ENCODE measurements around the gene RAMP1. TPM values are rescaled to one million over a fixed set of nuclear protein-coding genes. Genes with fewer than 3 reads are reported as not detected.

Gene RAMP1
- total RNA-seq, 1 experiment from 2014 or later, result 23.4 TPM

GRCh38 chr2:237916296-237916695, 56.9 kb downstream of the RAMP1 start:
- Histone ChIP-seq H3K4me1 (ENCODE audit: control insufficient read depth in 1 of 2, insufficient read depth in 2 of 2, low read length in 2 of 2) (no peaks in the 10 kb centered on the region; a peak in 1 of 4 replicates), H4K20me1 (ENCODE audit: insufficient read depth) (no peaks in the 10 kb centered on the region), H2AFZ (ENCODE audit: low read depth, low read length, poor library complexity, severe bottlenecking) (no peak overlapping the region), H3K27ac (ENCODE audit: low read depth, low read length) (no peak overlapping the region), H3K79me2 (ENCODE audit: insufficient read depth, low read length) (no peaks in the 10 kb centered on the region), H3K4me2 (ENCODE audit: low read length) (no peak overlapping the region), H3K27me3 (ENCODE audit: insufficient read depth, low read length) (no peaks in the 10 kb centered on the region), H3K9me2 (ENCODE audit: insufficient read depth) (no peaks in the 10 kb centered on the region), H3K36me3 (ENCODE audit: control insufficient read depth in 1 of 2, insufficient read depth in 2 of 2, low read length in 2 of 2) (no peaks in the 10 kb centered on the region), H3K9ac (ENCODE audit: low read length) (no peak overlapping the region), H3K9me3 (ENCODE audit: control insufficient read depth in 1 of 2, insufficient read depth in 1 of 2, low read depth in 1 of 2, low read length in 2 of 2) (no peaks in the 10 kb centered on the region), H3K4me3 (replicated peaks in 1 of 2; ENCODE audit: low read depth in 1 of 2, low read length in 2 of 2) (no peak overlapping the region)
- DNase-seq (ENCODE audit: low read depth, low spot score) (no peak), ATAC-seq (no peak)
- intact Hi-C loops (cut with micrococcal nuclease), result no loop called here
- no TSS peak for BruUV-seq (replicated peaks)
- TF ChIP-seq FOSL1 (IDR thresholded peaks at IDR 0.05; ENCODE audit: low read depth), result no peak
- TF ChIP-seq YY1 (IDR thresholded peaks at IDR 0.05; ENCODE audit: extremely low read depth, insufficient replicate concordance, low read depth, low read length), result no peak
- no peak for TF ChIP-seq REST (IDR thresholded peaks at IDR 0.05; ENCODE audit: low read depth)
- no peak for TF ChIP-seq ZBTB33 (IDR thresholded peaks at IDR 0.05; ENCODE audit: extremely low read depth, insufficient replicate concordance, low read length)
- TF ChIP-seq JUND (IDR thresholded peaks at IDR 0.05), result no peak
- TF ChIP-seq, protein P1, sequence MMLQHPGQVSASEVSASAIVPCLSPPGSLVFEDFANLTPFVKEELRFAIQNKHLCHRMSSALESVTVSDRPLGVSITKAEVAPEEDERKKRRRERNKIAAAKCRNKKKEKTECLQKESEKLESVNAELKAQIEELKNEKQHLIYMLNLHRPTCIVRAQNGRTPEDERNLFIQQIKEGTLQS (IDR thresholded peaks at IDR 0.05), result no peak
- no peak for TF ChIP-seq EZH2phosphoT487 (IDR thresholded peaks at IDR 0.05; ENCODE audit: borderline replicate concordance)
- TF ChIP-seq POLR2AphosphoS5 (IDR thresholded peaks at IDR 0.05; ENCODE audit: low read depth, low read length), result no peak
- no peak for TF ChIP-seq ZNF274 (IDR thresholded peaks at IDR 0.05; ENCODE audit: low read depth, low read length)
- TF ChIP-seq CBX3 (IDR thresholded peaks at IDR 0.05; ENCODE audit: low read depth), result no peak
- TF ChIP-seq SRF (IDR thresholded peaks at IDR 0.05; ENCODE audit: low read depth), result no peak
- TF ChIP-seq ZFX (IDR thresholded peaks at IDR 0.05), result no peak
- no peak for TF ChIP-seq RAD21 (IDR thresholded peaks at IDR 0.05; ENCODE audit: low read depth)
- no peak for TF ChIP-seq POLR2A (IDR thresholded peaks at IDR 0.05; ENCODE audit: borderline replicate concordance, extremely low read depth, insufficient read depth, insufficient read length)
- ChIA-PET POLR2A (no interaction called here), CTCF (no interaction called here), RAD21 (ENCODE audit: low non-redundant PET in 1 of 2, low total read pairs in 2 of 2, uncharacterized antibody in 2 of 2, unreplicated experiment in 2 of 2) (no interaction called here)
